Parathyroid adenoma (tissue), 2 donors: ENCODE data around the gene CCDC183.

Source experiments
- H2AFZ ChIP-seq: fragments of 300-600 bp; sonication (generic); one replicate; pipeline ENCODE4 v1.7.0; 2017; ENCODE audit warnings: antibody characterized with exemption, mild to moderate bottlenecking
- H3K27ac ChIP-seq: fragments of 300-600 bp; sonication (generic); one replicate; pipeline ENCODE4 v1.7.0; 2017
- H3K27me3 ChIP-seq: fragments of 300-600 bp; sonication (generic); one replicate; pipeline ENCODE4 v1.7.0; 2017; ENCODE audit warnings: low read length; ENCODE audit not compliant: control insufficient read depth, insufficient read depth
- H3K36me3 ChIP-seq: fragments of 300-600 bp; sonication (generic); one replicate; pipeline ENCODE4 v1.7.0; 2017; ENCODE audit warnings: low read length; ENCODE audit not compliant: control insufficient read depth, insufficient read depth
- H3K4me1 ChIP-seq: fragments of 300-600 bp; sonication (generic); one replicate; pipeline ENCODE4 v1.7.0; 2017; ENCODE audit warnings: control low read depth
- H3K4me2 ChIP-seq: fragments of 300-600 bp; sonication (generic); one replicate; pipeline ENCODE4 v1.7.0; 2017; ENCODE audit warnings: low read length
- H3K4me3 ChIP-seq: fragments of 300-600 bp; sonication (generic); one replicate; pipeline ENCODE4 v1.7.0; 2017; ENCODE audit warnings: low read depth, low read length
- H3K79me2 ChIP-seq: fragments of 300-600 bp; sonication (generic); one replicate; pipeline ENCODE4 v1.7.0; 2017; ENCODE audit warnings: control low read depth
- H3K9ac ChIP-seq: fragments of 300-600 bp; sonication (generic); one replicate; pipeline ENCODE4 v1.7.0; 2017; ENCODE audit warnings: mild to moderate bottlenecking
- H3K9me3 ChIP-seq: fragments of 300-600 bp; sonication (generic); one replicate; pipeline ENCODE4 v1.7.0; 2017; ENCODE audit warnings: low read length; ENCODE audit not compliant: control insufficient read depth
- CTCF ChIP-seq: fragments of 300-600 bp; sonication (generic); IDR thresholded peaks from one replicate; pipeline ENCODE4 v1.7.0; 2017; ENCODE audit warnings: antibody characterized with exemption, mild to moderate bottlenecking
- donor health status: primary hyperparathyroidism.

The CCDC183 gene

GRCh38 chr9:136853596-136854112 is 57.5 kb downstream of the CCDC183 start:
- no peaks in the 10 kb centered on the region for H3K36me3 ChIP-seq
- no peak overlapping the region for H3K4me3 ChIP-seq
- H3K4me2 ChIP-seq, result no peak overlapping the region
- H3K9me3 ChIP-seq, result no peaks in the 10 kb centered on the region
- H3K27ac ChIP-seq, result no peak overlapping the region
- TF ChIP-seq CTCF, result no peak
- peaks cover 3% of the 10 kb centered on the region for H3K4me1 ChIP-seq
- no peaks in the 10 kb centered on the region for H3K27me3 ChIP-seq
- H2AFZ ChIP-seq, result no peak overlapping the region
- H3K9ac ChIP-seq, result no peak overlapping the region
- H3K79me2 ChIP-seq, result no peaks in the 10 kb centered on the region

GRCh38 chr9:136854113-136854841 is 58.1 kb downstream of the CCDC183 start:
- Histone ChIP-seq H3K9ac (no peak overlapping the region), H3K27ac (no peak overlapping the region), H3K79me2 (no peaks in the 10 kb centered on the region), H2AFZ (no peak overlapping the region), H3K4me2 (no peak overlapping the region), H3K4me3 (no peak overlapping the region), H3K4me1 (peaks cover 3% of the 10 kb centered on the region), H3K36me3 (no peaks in the 10 kb centered on the region), H3K9me3 (no peaks in the 10 kb centered on the region), H3K27me3 (no peaks in the 10 kb centered on the region)
- no peak for TF ChIP-seq CTCF

GRCh38 chr9:136854842-136855460 is 58.8 kb downstream of the CCDC183 start:
- H3K27ac ChIP-seq, result no peak overlapping the region
- no peaks in the 10 kb centered on the region for H3K36me3 ChIP-seq
- no peak overlapping the region for H2AFZ ChIP-seq
- no peak overlapping the region for H3K4me3 ChIP-seq
- H3K79me2 ChIP-seq, result no peaks in the 10 kb centered on the region
- H3K27me3 ChIP-seq, result no peaks in the 10 kb centered on the region
- no peak for TF ChIP-seq CTCF
- H3K9me3 ChIP-seq, result no peaks in the 10 kb centered on the region
- no peak overlapping the region for H3K9ac ChIP-seq
- no peak overlapping the region for H3K4me2 ChIP-seq
- peaks cover 3% of the 10 kb centered on the region for H3K4me1 ChIP-seq

GRCh38 chr9:136855461-136856078 is 59.4 kb downstream of the CCDC183 start:
- TF ChIP-seq CTCF, result no peak
- Histone ChIP-seq H3K79me2 (no peaks in the 10 kb centered on the region), H3K27ac (no peak overlapping the region), H3K4me1 (no peaks in the 10 kb centered on the region), H3K9ac (no peak overlapping the region), H3K9me3 (no peaks in the 10 kb centered on the region), H2AFZ (no peak overlapping the region), H3K4me2 (no peak overlapping the region), H3K4me3 (no peak overlapping the region), H3K36me3 (no peaks in the 10 kb centered on the region), H3K27me3 (no peaks in the 10 kb centered on the region)
